Calu3 (cell line): ENCODE data around the gene PTPN1. TPM values are rescaled to one million over a fixed set of nuclear protein-coding genes. Genes with fewer than 3 reads are reported as not detected.

ENCODE experiments used
- BruUV-seq: library from RNA; stranded (reverse); fragments of 400-500 nt; replicated peaks from 2 replicates; lab custom pipeline; 2021; lab: Mats Ljungman, UMichigan
- CTCF ChIA-PET: fragments of 300-600 bp; sonication (Branson Sonifier 250); formaldehyde crosslinking; loops from one replicate; lab custom pipeline; 2022; ENCODE audit warnings: antibody characterized with exemption; lab: Charles Lee
- DNase-seq: peaks from one replicate; pipeline ENCODE4 v3.0.0; 2022
- H3K27ac Mint-ChIP-seq: one replicate; pipeline ENCODE4 v1.8.0; 2022; ENCODE audit warnings: mixed read lengths; ENCODE audit not compliant: unreplicated experiment
- H3K27me3 Mint-ChIP-seq: one replicate; pipeline ENCODE4 v1.8.0; 2022; ENCODE audit warnings: mixed read lengths; ENCODE audit not compliant: unreplicated experiment
- H3K36me3 Mint-ChIP-seq: one replicate; pipeline ENCODE4 v1.8.0; 2022; ENCODE audit warnings: mild to moderate bottlenecking, moderate library complexity, mixed read lengths; ENCODE audit not compliant: insufficient read depth, unreplicated experiment
- H3K4me1 Mint-ChIP-seq: one replicate; pipeline ENCODE4 v1.8.0; 2022; ENCODE audit warnings: mild to moderate bottlenecking, low read depth, mixed read lengths; ENCODE audit not compliant: unreplicated experiment
- H3K4me3 Mint-ChIP-seq: one replicate; pipeline ENCODE4 v1.8.0; 2022; ENCODE audit warnings: mild to moderate bottlenecking, low read depth, moderate library complexity, mixed read lengths; ENCODE audit not compliant: unreplicated experiment
- H3K9me3 Mint-ChIP-seq: one replicate; pipeline ENCODE4 v1.8.0; 2022; ENCODE audit warnings: low read depth, mixed read lengths; ENCODE audit not compliant: unreplicated experiment
- intact Hi-C: fragments of 100-400 bp; cut with micrococcal nuclease; formaldehyde crosslinking; loops from one replicate; pipeline ENCODE4 v1.10.0; 2022; ENCODE audit not compliant: unreplicated experiment
- total RNA-seq: library from RNA; stranded (reverse); gene quantifications from 2 replicates; pipeline ENCODE4 v1.2.3, GENCODE V29; 2022
- TF ChIP-seq, protein P1 (sequence below): fragments of 200-600 bp; IDR thresholded peaks from one replicate; pipeline ENCODE4 v1.8.0; 2022; ENCODE audit warnings: antibody characterized with exemption; ENCODE audit not compliant: unreplicated experiment

The PTPN1 gene
- total RNA-seq, 1 experiment from 2014 or later, result 58.5 TPM

DNA sequence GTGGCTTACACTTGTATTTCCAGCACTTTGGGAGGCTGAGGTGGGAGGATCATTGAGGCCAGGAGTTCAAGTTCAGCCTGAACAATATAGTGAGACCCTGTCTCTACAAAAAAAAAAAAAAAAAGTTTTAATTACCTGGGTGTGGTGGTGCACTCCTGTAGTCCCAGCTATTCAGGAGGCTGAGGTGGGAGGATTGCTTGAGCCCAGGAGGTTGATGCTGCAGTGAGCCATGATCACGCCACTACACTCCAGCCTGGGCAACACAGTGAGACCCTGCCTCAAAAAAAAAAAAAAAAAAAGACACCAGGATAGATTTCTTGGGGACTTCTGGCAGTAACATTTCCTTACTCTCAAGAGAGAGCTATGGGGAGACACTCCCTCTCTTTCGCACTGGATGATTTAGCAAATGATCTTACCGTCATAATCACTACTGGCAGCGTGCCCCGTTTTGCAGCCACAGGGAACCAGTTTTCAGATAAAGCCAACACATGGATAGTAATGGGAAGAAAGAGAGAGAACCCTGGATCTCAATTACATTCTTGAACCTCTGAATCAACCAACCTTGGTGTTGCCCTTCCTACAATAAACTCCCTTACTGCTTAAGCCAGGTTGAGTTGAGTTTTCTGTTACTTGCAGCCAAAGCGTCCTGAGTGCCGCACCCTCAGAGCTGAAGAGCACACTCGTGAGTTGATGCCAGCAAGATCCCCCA lies 18.1 kb upstream of the PTPN1 start:
- Mint-ChIP-seq H3K36me3 (peaks cover 8% of the 10 kb centered on the region), H3K4me1 (peaks cover 29% of the 10 kb centered on the region), H3K27ac (peak overlapping the region; percentile 69), H3K27me3 (no peaks in the 10 kb centered on the region), H3K9me3 (no peaks in the 10 kb centered on the region), H3K4me3 (no peak overlapping the region)
- BruUV-seq, result no TSS peak
- DNase-seq, result no peak
- intact Hi-C loops, result loop anchor here (5.0 kb wide), 1 partner anchor 85 kb away; no protein-coding TSS in a partner anchor
- CTCF ChIA-PET, result interaction anchor here (0.6 to 0.7 kb wide), 2 partner anchors 96 to 251 kb away, joined by 3 to 4 read pairs; no protein-coding TSS in a partner anchor
- TF ChIP-seq, protein P1, sequence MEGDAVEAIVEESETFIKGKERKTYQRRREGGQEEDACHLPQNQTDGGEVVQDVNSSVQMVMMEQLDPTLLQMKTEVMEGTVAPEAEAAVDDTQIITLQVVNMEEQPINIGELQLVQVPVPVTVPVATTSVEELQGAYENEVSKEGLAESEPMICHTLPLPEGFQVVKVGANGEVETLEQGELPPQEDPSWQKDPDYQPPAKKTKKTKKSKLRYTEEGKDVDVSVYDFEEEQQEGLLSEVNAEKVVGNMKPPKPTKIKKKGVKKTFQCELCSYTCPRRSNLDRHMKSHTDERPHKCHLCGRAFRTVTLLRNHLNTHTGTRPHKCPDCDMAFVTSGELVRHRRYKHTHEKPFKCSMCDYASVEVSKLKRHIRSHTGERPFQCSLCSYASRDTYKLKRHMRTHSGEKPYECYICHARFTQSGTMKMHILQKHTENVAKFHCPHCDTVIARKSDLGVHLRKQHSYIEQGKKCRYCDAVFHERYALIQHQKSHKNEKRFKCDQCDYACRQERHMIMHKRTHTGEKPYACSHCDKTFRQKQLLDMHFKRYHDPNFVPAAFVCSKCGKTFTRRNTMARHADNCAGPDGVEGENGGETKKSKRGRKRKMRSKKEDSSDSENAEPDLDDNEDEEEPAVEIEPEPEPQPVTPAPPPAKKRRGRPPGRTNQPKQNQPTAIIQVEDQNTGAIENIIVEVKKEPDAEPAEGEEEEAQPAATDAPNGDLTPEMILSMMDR, result no peak

DNA sequence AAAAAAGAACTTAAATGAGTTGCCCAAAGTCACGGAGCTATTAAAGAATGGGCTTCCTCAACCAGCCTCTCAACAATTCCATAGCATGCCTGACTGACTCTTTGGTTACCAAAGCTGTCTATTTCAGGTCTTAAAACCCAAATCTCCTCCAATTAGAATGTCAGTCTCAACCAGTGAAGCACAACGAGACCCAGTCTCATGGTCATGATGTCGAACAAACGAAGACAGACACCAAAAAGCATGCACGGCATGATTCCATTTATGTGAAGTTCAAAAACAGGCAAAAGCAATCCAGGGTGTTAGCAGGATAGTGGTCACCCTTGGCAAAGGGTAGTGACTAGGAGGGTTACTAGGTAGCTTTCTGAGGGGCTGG lies 16.3 kb upstream of the PTPN1 start:
- CTCF ChIA-PET, result interaction anchor here (0.6 to 1.0 kb wide), 2 partner anchors 220 to 531 kb away, joined by 3 read pairs; no protein-coding TSS in a partner anchor
- H3K27ac Mint-ChIP-seq, result no peak overlapping the region
- no peaks in the 10 kb centered on the region for H3K27me3 Mint-ChIP-seq
- no peaks in the 10 kb centered on the region for H3K9me3 Mint-ChIP-seq
- no TSS peak for BruUV-seq
- intact Hi-C loops, result loop anchor here (5.0 kb wide), 1 partner anchor 83 kb away; no protein-coding TSS in a partner anchor
- TF ChIP-seq, protein P1, result no peak
- H3K36me3 Mint-ChIP-seq, result peaks cover 8% of the 10 kb centered on the region
- DNase-seq, result no peak
- H3K4me1 Mint-ChIP-seq, result peaks cover 30% of the 10 kb centered on the region
- H3K4me3 Mint-ChIP-seq, result no peak overlapping the region

DNA sequence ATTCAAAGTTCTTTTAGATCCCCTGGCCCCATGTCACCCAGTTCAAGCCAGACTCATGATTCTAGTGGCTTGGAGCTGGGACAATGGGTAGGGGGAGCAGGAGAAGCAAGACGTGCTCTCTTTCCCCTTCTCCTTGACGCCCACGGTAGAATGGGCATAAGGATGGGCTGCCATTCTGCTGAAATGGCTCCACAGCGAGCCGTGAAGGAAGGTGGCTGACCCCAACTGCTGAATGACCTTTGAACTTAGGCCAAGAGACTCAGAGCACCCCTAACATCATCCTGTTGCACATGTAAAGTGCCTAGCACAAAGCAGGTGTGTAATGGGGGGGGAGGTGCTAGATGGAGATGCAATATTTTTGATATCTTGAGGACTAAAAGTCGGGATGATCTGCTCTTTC lies 15.8 kb upstream of the PTPN1 start:
- Mint-ChIP-seq H3K4me1 (peaks cover 30% of the 10 kb centered on the region), H3K36me3 (peaks cover 8% of the 10 kb centered on the region), H3K27ac (no peak overlapping the region), H3K27me3 (no peaks in the 10 kb centered on the region), H3K9me3 (no peaks in the 10 kb centered on the region), H3K4me3 (no peak overlapping the region)
- CTCF ChIA-PET, result no interaction called here
- TF ChIP-seq, protein P1, result no peak
- DNase-seq, result no peak
- no TSS peak for BruUV-seq
- intact Hi-C loops, result loop anchor here (5.0 kb wide), 1 partner anchor 83 kb away; no protein-coding TSS in a partner anchor

DNA sequence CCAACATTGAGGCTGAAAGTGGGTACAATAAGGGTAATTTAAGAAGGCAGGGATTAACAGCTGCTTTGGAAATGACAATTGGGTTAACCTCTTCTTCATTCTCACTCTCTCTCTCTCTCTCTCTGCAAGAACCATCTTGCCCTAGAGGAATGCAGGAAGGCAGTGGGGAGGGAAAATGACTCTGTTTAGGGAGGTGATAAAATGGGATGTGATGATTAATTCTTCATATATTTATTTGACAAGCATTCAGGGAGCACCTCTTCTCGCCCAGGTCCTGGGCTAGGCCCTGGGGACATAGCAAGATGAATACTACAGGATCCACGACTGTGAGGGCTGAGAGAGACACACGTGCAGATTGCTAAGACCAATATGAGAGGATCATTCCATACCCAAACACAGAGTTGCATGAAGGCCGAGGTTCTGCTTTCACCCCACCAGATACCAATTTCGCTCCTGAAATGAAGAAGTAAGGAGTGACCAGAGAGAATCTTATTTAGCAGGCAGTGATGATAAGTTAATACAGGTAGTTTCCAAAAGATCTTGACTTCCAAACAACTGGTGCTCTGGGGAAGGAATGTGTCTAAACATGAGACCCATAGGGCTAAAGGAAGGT lies 13.3 kb upstream of the PTPN1 start:
- BruUV-seq, result no TSS peak
- Mint-ChIP-seq H3K27ac (no peak overlapping the region), H3K9me3 (no peaks in the 10 kb centered on the region), H3K4me1 (peaks cover 30% of the 10 kb centered on the region), H3K4me3 (no peak overlapping the region), H3K27me3 (no peaks in the 10 kb centered on the region), H3K36me3 (peaks cover 8% of the 10 kb centered on the region)
- TF ChIP-seq, protein P1, result no peak
- CTCF ChIA-PET, result no interaction called here
- no peak for DNase-seq
- intact Hi-C loops, result no loop called here
